GM18870 (cell line): ENCODE measurements around the gene NNAT.

Experiments
- ATAC-seq: cut with Tn5 transposase; IDR thresholded peaks from one replicate; pipeline ENCODE4 v1.9.1; 2021; ENCODE audit warnings: moderate library complexity; ENCODE audit not compliant: unreplicated experiment

NNAT gene

DNA sequence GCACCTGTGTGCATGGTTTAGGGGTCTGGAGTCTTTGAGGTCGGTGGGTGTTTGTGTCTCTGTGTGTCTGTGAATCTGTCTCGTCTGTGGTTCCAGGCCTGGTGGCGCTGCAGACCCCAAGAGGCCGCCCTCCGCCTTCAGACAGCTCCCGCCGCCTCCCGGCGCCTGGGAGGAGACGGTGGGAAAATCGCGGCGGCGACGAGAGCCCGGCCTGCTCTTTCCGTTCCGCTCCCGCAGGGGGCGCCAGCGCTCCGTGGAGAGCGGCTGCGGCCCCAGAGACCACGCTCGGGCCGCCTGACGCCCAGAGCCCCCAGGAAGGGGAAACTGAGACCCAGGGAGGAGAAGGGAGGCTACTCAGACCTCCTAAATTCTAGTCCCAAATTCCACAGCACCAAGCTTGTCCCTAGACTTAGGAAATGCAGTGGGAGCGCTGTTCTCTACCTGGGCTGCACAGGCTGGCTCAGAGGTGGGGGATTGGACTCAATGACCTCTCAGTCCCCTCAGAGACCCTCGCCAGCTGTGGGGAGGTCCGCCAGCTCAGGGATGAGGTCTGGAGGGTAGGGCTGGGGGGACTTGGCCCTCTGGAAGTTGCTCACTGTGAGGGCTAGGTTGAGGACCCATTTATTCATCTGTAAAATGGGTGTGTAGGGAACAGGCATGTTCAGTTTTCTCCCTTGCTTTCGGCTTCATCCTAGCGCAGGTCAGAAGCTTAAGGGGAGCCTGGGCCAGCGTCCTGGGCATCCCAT lies 43.5 kb downstream of the NNAT start:
- no peak for ATAC-seq

DNA sequence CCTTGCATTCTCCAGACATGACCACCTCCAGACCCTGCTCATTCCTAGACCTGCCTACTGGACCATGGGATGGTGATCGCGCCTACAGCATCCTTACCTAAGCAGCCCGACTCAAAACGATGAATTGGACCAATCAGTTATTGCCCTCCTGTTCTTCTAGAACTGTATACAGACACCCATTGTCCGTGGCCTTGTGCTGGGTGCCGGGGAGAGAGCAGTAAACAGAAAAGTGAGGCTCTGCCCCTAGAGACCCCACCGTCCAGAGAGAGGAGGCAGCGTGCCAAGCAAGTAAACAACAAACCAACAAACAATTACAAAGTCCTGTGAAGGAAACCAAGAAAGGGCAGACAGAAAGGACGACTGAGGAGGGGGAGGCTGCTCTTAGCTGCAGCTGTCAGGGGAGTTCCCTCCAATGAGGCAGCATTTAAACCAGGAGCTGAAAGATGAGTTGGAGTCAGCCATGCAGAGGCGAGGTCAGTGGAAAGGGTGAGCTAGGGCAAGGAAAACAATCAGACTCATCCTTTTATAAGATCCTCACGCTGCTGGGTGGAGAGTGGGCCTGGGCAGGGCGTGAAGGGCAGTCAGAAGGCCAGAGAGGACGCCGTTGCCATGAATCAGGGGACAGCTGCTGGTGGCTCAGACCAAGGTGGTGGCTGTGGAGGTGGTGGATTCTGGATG lies 44.2 kb downstream of the NNAT start:
- ATAC-seq: no peak

DNA sequence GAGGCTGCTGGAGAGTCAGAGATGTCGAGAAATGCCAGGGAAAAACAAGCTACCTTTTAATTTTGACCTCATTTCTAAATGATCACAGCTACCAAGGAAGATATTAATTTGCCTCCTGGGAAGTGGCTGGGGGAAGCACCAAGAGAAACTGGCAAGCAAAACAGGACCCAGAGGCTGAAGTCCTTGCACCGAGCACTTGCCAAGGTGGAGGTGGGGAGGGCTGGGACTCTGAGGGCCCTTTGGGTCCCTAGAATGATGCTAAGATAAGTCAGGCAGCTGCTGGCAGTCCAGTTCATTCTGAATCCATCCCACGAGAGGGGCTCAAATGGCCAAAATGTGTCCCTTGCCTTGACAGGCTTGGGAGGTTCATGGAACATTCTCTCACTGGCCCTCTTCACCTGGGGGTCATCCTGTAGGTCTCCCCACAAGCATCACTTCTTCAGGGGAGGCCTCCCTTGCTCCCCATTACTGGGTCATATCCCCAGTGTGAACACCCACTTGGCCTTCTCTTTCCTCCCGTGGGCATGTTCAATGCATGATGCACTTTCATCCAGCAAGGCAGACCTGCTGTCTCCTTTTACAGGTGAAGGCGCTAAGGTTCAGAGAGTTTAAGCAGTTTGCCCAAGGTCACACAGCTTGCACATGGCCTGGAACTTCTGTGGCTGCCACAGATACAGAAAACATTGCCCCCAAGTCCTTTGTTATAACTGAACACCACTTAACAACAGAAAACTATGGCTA lies 45.7 kb downstream of the NNAT start:
- ATAC-seq: no peak

DNA sequence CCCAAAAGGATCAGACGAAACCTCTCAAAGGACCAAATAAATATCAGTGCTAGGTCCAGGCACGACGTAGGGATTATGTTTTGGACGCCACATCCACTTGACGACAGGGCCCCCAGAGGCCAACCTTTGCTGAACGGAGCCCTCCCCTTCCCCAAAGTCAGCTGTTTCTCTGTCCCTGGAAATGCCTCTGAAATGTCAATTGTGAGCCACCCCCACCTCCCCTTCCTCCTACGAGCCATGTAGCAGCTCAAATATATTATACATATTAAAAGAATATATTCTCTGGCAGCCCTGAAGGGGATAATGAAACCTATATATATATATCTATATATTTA lies 46.2 kb downstream of the NNAT start:
- ATAC-seq: no peak

DNA sequence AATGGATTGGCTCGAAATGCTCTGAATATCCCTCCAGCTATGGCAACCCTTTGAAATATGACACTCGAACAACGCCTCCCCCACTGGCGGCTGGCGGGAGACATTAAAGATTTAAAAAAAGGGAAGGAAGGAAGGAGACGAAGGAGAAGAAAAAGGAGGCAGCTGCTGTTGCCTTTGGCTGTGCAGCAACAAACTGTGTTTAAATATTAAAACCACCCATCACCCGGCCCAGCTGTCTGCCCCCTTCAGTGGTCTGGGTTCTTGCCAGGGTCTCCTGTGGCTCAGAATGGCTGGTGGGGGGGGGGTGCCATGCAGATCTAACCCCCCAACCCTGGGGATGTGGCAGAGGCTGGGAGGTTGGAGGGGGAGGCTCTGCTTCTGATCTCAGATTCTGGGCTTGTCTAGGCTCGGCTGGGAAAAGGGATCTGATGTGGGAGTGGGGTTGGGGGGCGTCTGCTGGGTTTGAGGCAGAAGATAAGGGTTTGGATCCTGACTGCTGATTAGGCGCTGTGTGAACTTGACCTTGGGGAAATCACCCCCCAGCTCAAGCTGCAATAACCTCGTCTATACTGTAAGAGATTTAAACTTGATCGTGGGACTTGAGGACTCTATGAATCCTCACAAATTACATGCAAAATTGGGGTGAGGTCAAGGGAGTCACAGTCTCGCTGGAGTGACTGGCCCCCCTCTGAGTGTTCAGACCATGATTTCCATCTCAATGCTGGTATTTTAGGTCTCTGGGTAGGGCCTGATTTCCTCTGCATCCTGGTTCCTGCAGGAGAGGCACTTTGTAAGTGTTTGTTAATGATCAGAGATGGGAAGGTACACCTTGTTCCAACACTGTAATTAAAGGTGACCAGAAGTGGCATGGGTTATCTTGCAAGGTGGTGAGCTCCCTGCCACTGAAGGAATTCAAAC lies 46.9 kb downstream of the NNAT start:
- ATAC-seq: no peak

DNA sequence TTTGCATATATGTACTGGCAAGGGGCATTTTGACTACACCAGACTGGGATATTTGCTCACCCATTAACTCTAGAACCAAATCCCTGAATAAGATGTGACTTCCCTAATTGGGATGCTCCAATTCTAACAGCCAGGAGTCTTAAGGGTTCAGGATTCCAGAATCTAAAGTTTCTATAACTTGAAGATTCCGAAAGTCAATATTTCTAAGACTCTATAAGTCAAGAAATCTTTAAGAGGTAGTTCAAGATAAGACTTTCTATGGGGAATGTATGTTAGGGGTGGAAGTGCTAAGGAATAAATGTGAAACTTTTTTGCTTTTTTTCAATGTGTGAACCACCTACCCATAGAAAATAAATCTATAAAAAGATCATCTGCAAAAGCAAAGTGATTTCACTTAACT lies 49.4 kb downstream of the NNAT start:
- ATAC-seq: no peak

DNA sequence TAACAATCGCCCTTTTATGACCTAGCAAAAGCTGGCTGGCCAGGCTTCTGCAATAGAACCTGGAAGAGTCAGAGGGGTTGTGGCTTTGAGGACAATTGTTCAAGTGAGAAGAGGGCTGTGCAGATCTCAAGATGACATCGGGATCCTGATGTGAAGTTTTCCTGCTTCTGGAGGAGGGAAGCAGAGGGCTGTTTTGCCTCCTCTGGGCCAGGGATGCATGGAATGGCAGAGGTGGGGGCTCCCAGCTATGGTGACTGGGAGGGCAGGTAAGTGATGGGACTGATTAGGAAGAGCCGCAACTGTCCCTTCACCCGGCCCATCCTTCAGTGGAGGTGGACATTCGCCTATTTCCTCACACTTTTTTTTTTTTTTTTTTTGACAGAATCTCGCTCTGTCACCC lies 50.0 kb downstream of the NNAT start:
- ATAC-seq: no peak
